Suprapubic skin (tissue), 4 donors: ENCODE measurements around the gene HSD17B4. TPM values are rescaled to one million over a fixed set of nuclear protein-coding genes. Genes with fewer than 3 reads are reported as not detected.
"Not testable (repeated sequence)": the region's sequence is repeated elsewhere in the genome, so short reads cannot be mapped to it uniquely, and the experiment has no call there.

Source experiments
- DNase-seq, 2 donors: peaks; one replicate each; pipeline ENCODE4 v3.0.0-alpha.2; 2019; ENCODE audit warnings: low spot score in 2 of 2
- H3K27ac ChIP-seq: fragments of 200-600 bp; sonication (generic); one replicate; pipeline ENCODE4 v1.5.1; 2019
- H3K27me3 ChIP-seq: fragments of 200-600 bp; sonication (generic); one replicate; pipeline ENCODE4 v1.5.1; 2019
- H3K36me3 ChIP-seq: fragments of 200-600 bp; sonication (generic); one replicate; pipeline ENCODE4 v1.5.1; 2019
- H3K4me1 ChIP-seq: fragments of 200-600 bp; sonication (generic); one replicate; pipeline ENCODE4 v1.5.1; 2019
- H3K4me3 ChIP-seq: fragments of 200-600 bp; sonication (generic); one replicate; pipeline ENCODE4 v1.5.1; 2019; ENCODE audit warnings: mild to moderate bottlenecking
- H3K9me3 ChIP-seq: fragments of 200-600 bp; sonication (generic); one replicate; pipeline ENCODE4 v1.5.1; 2019
- CTCF ChIP-seq, 2 donors: fragments of 200-600 bp in 1 of 2; fragments of 450-650 bp in 1 of 2; sonication (generic) in 1 of 2; IDR thresholded peaks; one replicate each; pipeline ENCODE4 v1.5.1; 2016 to 2019; ENCODE audit warnings: antibody characterized with exemption in 2 of 2, mild to moderate bottlenecking in 1 of 2, moderate library complexity in 1 of 2
- EP300 ChIP-seq: sonication (generic); formaldehyde crosslinking; IDR thresholded peaks from one replicate; pipeline ENCODE4 v1.6.1; 2017; ENCODE audit warnings: antibody characterized with exemption
- POLR2A ChIP-seq, 2 donors: fragments of 450-650 bp; IDR thresholded peaks; one replicate each; pipeline ENCODE4 v1.6.1; 2017; ENCODE audit warnings: antibody characterized with exemption in 2 of 2, mild to moderate bottlenecking in 2 of 2, moderate library complexity in 2 of 2
- POLR2AphosphoS5 ChIP-seq, 3 donors: sonication (generic); formaldehyde crosslinking; IDR thresholded peaks; one replicate each; pipeline ENCODE4 v1.6.1; 2017; ENCODE audit warnings: antibody characterized with exemption in 3 of 3
- WGBS: methylation state at CpG from one replicate; pipeline ENCODE4 v1.1.5; 2018; 5-methylcytosine and 5-hydroxymethylcytosine counted together
- total RNA-seq, 4 donors: library from RNA; depleted of rRNA; stranded (reverse); fragments of >200 nt; gene quantifications; one replicate each; pipeline ENCODE4 v1.1.0, GENCODE V29; 2016

HSD17B4 gene
- total RNA-seq, 4 donors from 2014 or later = 128 to 268 (median 139) TPM

GRCh38 chr5:119501671-119502179 is 49.4 kb downstream of the HSD17B4 start:
- peaks cover 5% of the 10 kb centered on the region for H3K9me3 ChIP-seq
- 65% methylated on average over 2 of the region's 2 CpGs for WGBS
- peaks cover 31% of the 10 kb centered on the region for H3K36me3 ChIP-seq
- no peak overlapping the region for H3K27ac ChIP-seq
- TF ChIP-seq POLR2AphosphoS5 (IDR thresholded peaks at IDR 0.05) = no peak
- no peaks in the 10 kb centered on the region for H3K4me1 ChIP-seq
- no peak for DNase-seq
- no peak overlapping the region for H3K4me3 ChIP-seq
- H3K27me3 ChIP-seq = no peaks in the 10 kb centered on the region

GRCh38 chr5:119503939-119504338 is 51.6 kb downstream of the HSD17B4 start:
- DNase-seq, H3K9me3 ChIP-seq, H3K27ac ChIP-seq, H3K27me3 ChIP-seq, H3K4me3 ChIP-seq, H3K4me1 ChIP-seq: not testable (repeated sequence)
- H3K36me3 ChIP-seq = peaks cover 31% of the 10 kb centered on the region
- WGBS = over 99% methylated on average over 4 of the region's 4 CpGs

- no peak for DNase-seq
- no peaks in the 10 kb centered on the region for H3K4me1 ChIP-seq
- H3K27ac ChIP-seq = no peak overlapping the region
- TF ChIP-seq POLR2AphosphoS5 (IDR thresholded peaks at IDR 0.05) (no peak), EP300 (no peak), CTCF (IDR thresholded peaks at IDR 0.05) (no peak), POLR2A (IDR thresholded peaks at IDR 0.05) (no peak)
- peaks cover 3% of the 10 kb centered on the region for H3K9me3 ChIP-seq
- 90% methylated on average over 1 of the region's 1 CpG for WGBS
- no peaks in the 10 kb centered on the region for H3K27me3 ChIP-seq
- peaks cover 83% of the 10 kb centered on the region for H3K36me3 ChIP-seq
- no peak overlapping the region for H3K4me3 ChIP-seq
These were observed 60.0 kb downstream of the HSD17B4 start for GRCh38 chr5:119512277-119512676.

- peaks cover 83% of the 10 kb centered on the region for H3K36me3 ChIP-seq
- H3K4me3 ChIP-seq = no peak overlapping the region
- no peak for DNase-seq
- H3K27ac ChIP-seq = no peak overlapping the region
- WGBS = 94% methylated on average over 2 of the region's 2 CpGs
- TF ChIP-seq POLR2AphosphoS5 (IDR thresholded peaks at IDR 0.05) (no peak), POLR2A (IDR thresholded peaks at IDR 0.05) (no peak), CTCF (IDR thresholded peaks at IDR 0.05) (no peak), EP300 (no peak)
- H3K27me3 ChIP-seq = no peaks in the 10 kb centered on the region
- H3K9me3 ChIP-seq = peaks cover 3% of the 10 kb centered on the region
- no peaks in the 10 kb centered on the region for H3K4me1 ChIP-seq
These were observed 62.9 kb downstream of the HSD17B4 start for GRCh38 chr5:119515192-119515591.

GRCh38 chr5:119517115-119517514 is 64.8 kb downstream of the HSD17B4 start:
- peaks cover 64% of the 10 kb centered on the region for H3K36me3 ChIP-seq
- 80% methylated on average over 11 of the region's 30 CpGs for WGBS
- H3K4me1 ChIP-seq, H3K9me3 ChIP-seq, H3K27ac ChIP-seq, H3K27me3 ChIP-seq, H3K4me3 ChIP-seq, DNase-seq: not testable (repeated sequence)

- TF ChIP-seq EP300 (no peak), CTCF (IDR thresholded peaks at IDR 0.05) (no peak), POLR2A (IDR thresholded peaks at IDR 0.05) (no peak), POLR2AphosphoS5 (IDR thresholded peaks at IDR 0.05) (no peak)
- WGBS = 77% methylated on average over 1 of the region's 1 CpG
These were observed 68.9 kb downstream of the HSD17B4 start for GRCh38 chr5:119521232-119521631.

GRCh38 chr5:119522841-119523240 is 70.5 kb downstream of the HSD17B4 start:
- no peak for DNase-seq
- no peaks in the 10 kb centered on the region for H3K9me3 ChIP-seq
- no peak overlapping the region for H3K27ac ChIP-seq
- no peak overlapping the region for H3K4me3 ChIP-seq
- 88% methylated on average over 1 of the region's 1 CpG for WGBS
- TF ChIP-seq POLR2AphosphoS5 (IDR thresholded peaks at IDR 0.05) (no peak), POLR2A (IDR thresholded peaks at IDR 0.05) (no peak), CTCF (IDR thresholded peaks at IDR 0.05) (no peak), EP300 (no peak)
- no peaks in the 10 kb centered on the region for H3K4me1 ChIP-seq
- no peaks in the 10 kb centered on the region for H3K27me3 ChIP-seq
- peaks cover 35% of the 10 kb centered on the region for H3K36me3 ChIP-seq

More at GRCh38 chr5:119521232-119521631, 68.9 kb downstream of the HSD17B4 start:
- Histone ChIP-seq H3K4me3 (no peak overlapping the region), H3K27ac (no peak overlapping the region), H3K9me3 (no peaks in the 10 kb centered on the region), H3K36me3 (peaks cover 37% of the 10 kb centered on the region), H3K27me3 (no peaks in the 10 kb centered on the region), H3K4me1 (no peaks in the 10 kb centered on the region)
- no peak for DNase-seq
